ENCODE data around the gene MYO5A. TPM values are rescaled to one million over a fixed set of nuclear protein-coding genes. Genes with fewer than 3 reads are reported as not detected.

Gene MYO5A
- total and polyA plus RNA-seq, 2 donors (not counting 3 experiments of a cell fraction or from before 2014, with no cell fraction given) = 31.9 to 91.9 TPM

- Histone ChIP-seq H4K20me1 (replicated peaks; ENCODE audit: control insufficient read depth, extremely low read depth, insufficient read depth, low read length) (no peaks in the 10 kb centered on the region), H3K4me1 (ENCODE audit: control insufficient read depth, extremely low read depth, insufficient read depth, low read length) (peaks cover 17% of the 10 kb centered on the region), H3K9ac (replicated peaks; ENCODE audit: extremely low read depth, insufficient read depth, low read length) (no peak overlapping the region), H3K36me3 (ENCODE audit: control insufficient read depth in 2 of 2, extremely low read depth in 1 of 2, insufficient read depth in 2 of 2, low read length in 2 of 2) (peaks cover 12 to 13% of the 10 kb centered on the region in 2 experiments), H3K9me1 (replicated peaks; ENCODE audit: control insufficient read depth, extremely low read depth, insufficient read depth, low read length) (no peaks in the 10 kb centered on the region), H3K4me3 (replicated peaks in 1 of 3; ENCODE audit: insufficient read depth in 1 of 3, low read depth in 1 of 3, low read length in 3 of 3) (no peak overlapping the region), H3K79me2 (ENCODE audit: control insufficient read depth, insufficient read depth, low read length) (no peaks in the 10 kb centered on the region), H3K9me3 (replicated peaks; ENCODE audit: control insufficient read depth, insufficient read depth, low read length) (no peaks in the 10 kb centered on the region), H2AFZ (ENCODE audit: low read depth, low read length) (no peak overlapping the region), H3K4me2 (ENCODE audit: insufficient read depth, low read length) (no peak overlapping the region), H3K27ac (ENCODE audit: insufficient read depth, low read depth, low read length) (no peak overlapping the region), H3K27me3 (ENCODE audit: control insufficient read depth in 2 of 2, insufficient read depth in 2 of 2, low read length in 2 of 2) (no peaks in the 10 kb centered on the region)
- no TSS peak for BruUV-seq (replicated peaks)
- TF ChIP-seq GATA2 (IDR thresholded peaks at IDR 0.05; ENCODE audit: insufficient read depth, insufficient read length, low read depth, low read length) (no peak), FOS (IDR thresholded peaks at IDR 0.05; ENCODE audit: borderline replicate concordance, insufficient read depth, low read length) (no peak), CTCF (IDR thresholded peaks at IDR 0.05; ENCODE audit: extremely low read depth in 1 of 2, insufficient read depth in 1 of 2, low read depth in 1 of 2, low read length in 2 of 2) (no peak), EZH2 (IDR thresholded peaks at IDR 0.05; ENCODE audit: borderline replicate concordance, low read depth, low read length, severe bottlenecking) (no peak), POLR2AphosphoS5 (IDR thresholded peaks at IDR 0.05; ENCODE audit: insufficient read depth, low read depth, low read length) (no peak), JUN (IDR thresholded peaks at IDR 0.05; ENCODE audit: borderline replicate concordance, insufficient read depth, insufficient read length, low read depth) (no peak), MAX (IDR thresholded peaks at IDR 0.05; ENCODE audit: insufficient read depth, insufficient read length) (no peak), POLR2A (IDR thresholded peaks at IDR 0.05; ENCODE audit: low read depth, low read length) (no peak), MYC (IDR thresholded peaks at IDR 0.05; ENCODE audit: low read depth, low read length) (no peak)
- POLR2A ChIA-PET = no interaction called here
- CTCF ChIA-PET = interaction anchor here (0.9 kb wide), 1 partner anchor 12 kb away, joined by 3 read pairs; no protein-coding TSS in a partner anchor
- intact Hi-C loops (cut with micrococcal nuclease) = loop anchor here (2.0 kb wide), 1 partner anchor 29 kb away; no protein-coding TSS in a partner anchor
- no peak for DNase-seq (ENCODE audit: low read depth, low spot score)
- no peak for FAIRE-seq
- dilution Hi-C loops (cut with MboI; ENCODE audit: extremely low pct_ligation_motif_present, low sequenced_read_pairs) = no loop called here
Measured at GRCh38 chr15:52385670-52386069, 143.0 kb downstream of the MYO5A start.

Measured in endothelial cell of umbilical vein (primary cell).